ENCODE results near the gene AFAP1. TPM values are rescaled to one million over a fixed set of nuclear protein-coding genes. Genes with fewer than 3 reads are reported as not detected.

The AFAP1 gene
- total RNA-seq, 4 donors from 2014 or later, result 8.2 to 22.3 (median 15.2) TPM

GRCh38 chr4:7897811-7898210 lies 41.9 kb downstream of the AFAP1 start:
- 93 to 97% methylated on average over 7 of the region's 7 CpGs for WGBS, 2 donors
- H3K4me3 ChIP-seq (ENCODE audit: low read depth, poor library complexity, severe bottlenecking), result no peak overlapping the region
- DNase-seq (ENCODE audit: low spot score in 2 of 2), result no peak
- intact Hi-C loops (cut with DNase I; ENCODE audit: low total_unique reads), result no loop called here
- no peak for TF ChIP-seq CTCF (IDR thresholded peaks at IDR 0.05)
- no peak for TF ChIP-seq POLR2A (IDR thresholded peaks at IDR 0.05)

- no peak for TF ChIP-seq CTCF (IDR thresholded peaks at IDR 0.05)
- TF ChIP-seq POLR2A (IDR thresholded peaks at IDR 0.05), result no peak
- 59 to 69% methylated on average over 14 to 15 of the region's 15 CpGs for WGBS, 2 donors
- no peak overlapping the region for H3K4me3 ChIP-seq (ENCODE audit: low read depth, poor library complexity, severe bottlenecking)
- DNase-seq (ENCODE audit: low spot score in 2 of 2), result peak in 1 of 2 donors; percentile 53
- intact Hi-C loops (cut with DNase I; ENCODE audit: low total_unique reads), result no loop called here
Observed at GRCh38 chr4:7894677-7895181, 44.9 kb downstream of the AFAP1 start.

GRCh38 chr4:7894098-7894676 lies 45.5 kb downstream of the AFAP1 start:
- 65 to 73% methylated on average over 12 of the region's 12 CpGs for WGBS, 2 donors
- intact Hi-C loops (cut with DNase I; ENCODE audit: low total_unique reads), result no loop called here
- DNase-seq (ENCODE audit: low spot score in 2 of 2), result peak in 1 of 2 donors; percentile 81
- TF ChIP-seq CTCF (IDR thresholded peaks at IDR 0.05) (no peak), POLR2A (IDR thresholded peaks at IDR 0.05) (no peak)
- no peak overlapping the region for H3K4me3 ChIP-seq (ENCODE audit: low read depth, poor library complexity, severe bottlenecking)

- TF ChIP-seq CTCF (IDR thresholded peaks at IDR 0.05) (no peak), POLR2A (IDR thresholded peaks at IDR 0.05) (no peak)
- no peak for DNase-seq (ENCODE audit: low spot score in 2 of 2)
- intact Hi-C loops (cut with DNase I; ENCODE audit: low total_unique reads), result no loop called here
- no peak overlapping the region for H3K4me3 ChIP-seq (ENCODE audit: low read depth, poor library complexity, severe bottlenecking)
- WGBS, 2 donors, result 80 to 95% methylated on average over 9 of the region's 9 CpGs
Observed at GRCh38 chr4:7893539-7893938, 46.1 kb downstream of the AFAP1 start.

GRCh38 chr4:7892212-7893019 lies 47.2 kb downstream of the AFAP1 start:
- DNase-seq (ENCODE audit: low spot score in 2 of 2), result peak in 1 of 2 donors; percentile 84
- TF ChIP-seq CTCF (IDR thresholded peaks at IDR 0.05) (no peak), POLR2A (IDR thresholded peaks at IDR 0.05) (no peak)
- intact Hi-C loops (cut with DNase I; ENCODE audit: low total_unique reads), result no loop called here
- no peak overlapping the region for H3K4me3 ChIP-seq (ENCODE audit: low read depth, poor library complexity, severe bottlenecking)
- 74% methylated on average over 12 of the region's 12 CpGs for WGBS, 2 donors

Measured in lower leg skin (tissue), 4 donors.